Activated naive CD8-positive, alpha-beta T cell treated with anti-CD3 and anti-CD28 coated beads, Interleukin-2, amount 50 U/mL, for 16 hours (primary cell): ENCODE results near the gene UBE2I.
"Not testable (repeated sequence)": the region's sequence is repeated elsewhere in the genome, so short reads cannot be mapped to it uniquely, and the experiment has no call there.

Experiments used
- DNase-seq: peaks from one replicate; pipeline ENCODE4 v3.0.0-alpha.2; 2020; ENCODE audit warnings: low read depth, low spot score

The UBE2I gene

GRCh38 chr16:1308977-1309885 is at the start of gene UBE2I:
Gene UBE2I, plus strand, starts transcription at chr16:1309636. Its CDS starts 4,395 bp downstream, at chr16:1314031.
- DNase-seq = peak; percentile 88

DNA sequence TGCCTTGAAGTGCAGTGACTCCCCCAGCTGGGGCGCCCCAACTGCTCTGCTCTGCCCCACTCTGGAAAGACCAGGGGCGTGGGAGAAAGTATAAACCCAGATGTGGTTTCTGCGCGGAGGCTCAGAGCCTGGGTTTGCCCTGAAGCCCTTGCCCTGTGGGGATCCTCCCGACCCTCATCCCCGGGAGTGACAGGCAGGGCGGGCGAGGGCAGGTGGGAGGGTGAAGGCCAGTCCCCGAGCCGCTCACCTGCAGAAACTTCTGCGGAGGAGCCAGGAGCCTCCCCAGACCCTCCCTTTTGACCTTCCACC is 49.7 kb upstream of the UBE2I start:
- DNase-seq = no peak

GRCh38 chr16:1260101-1260680 is 49.2 kb upstream of the UBE2I start:
- no peak for DNase-seq

- DNase-seq = no peak
Measured at GRCh38 chr16:1261131-1261892, 48.1 kb upstream of the UBE2I start.

- no peak for DNase-seq
Measured at GRCh38 chr16:1262210-1262845, 47.1 kb upstream of the UBE2I start.

DNA sequence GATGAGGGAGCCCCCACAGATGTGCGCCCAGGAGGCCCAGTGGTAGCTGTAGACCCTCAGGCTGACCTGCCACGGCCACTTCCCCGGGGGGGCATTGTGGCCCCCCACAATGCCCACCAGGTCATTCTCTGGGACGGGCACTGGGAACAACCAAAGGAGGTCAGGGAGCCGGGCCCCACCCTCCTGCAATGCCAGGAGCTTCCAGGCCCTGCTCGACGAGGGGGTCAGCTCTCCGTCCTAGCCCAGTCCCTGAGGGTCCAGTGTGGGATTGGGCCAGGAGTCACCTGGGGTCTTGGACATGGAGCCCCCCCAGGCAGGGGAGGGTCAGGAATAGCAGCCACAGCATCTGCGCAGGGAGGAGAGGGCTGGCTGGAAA is 46.6 kb upstream of the UBE2I start:
- no peak for DNase-seq

GRCh38 chr16:1263591-1264344 is 45.7 kb upstream of the UBE2I start:
- no peak for DNase-seq

- DNase-seq = no peak
Measured at GRCh38 chr16:1264345-1265089, 44.9 kb upstream of the UBE2I start.

DNA sequence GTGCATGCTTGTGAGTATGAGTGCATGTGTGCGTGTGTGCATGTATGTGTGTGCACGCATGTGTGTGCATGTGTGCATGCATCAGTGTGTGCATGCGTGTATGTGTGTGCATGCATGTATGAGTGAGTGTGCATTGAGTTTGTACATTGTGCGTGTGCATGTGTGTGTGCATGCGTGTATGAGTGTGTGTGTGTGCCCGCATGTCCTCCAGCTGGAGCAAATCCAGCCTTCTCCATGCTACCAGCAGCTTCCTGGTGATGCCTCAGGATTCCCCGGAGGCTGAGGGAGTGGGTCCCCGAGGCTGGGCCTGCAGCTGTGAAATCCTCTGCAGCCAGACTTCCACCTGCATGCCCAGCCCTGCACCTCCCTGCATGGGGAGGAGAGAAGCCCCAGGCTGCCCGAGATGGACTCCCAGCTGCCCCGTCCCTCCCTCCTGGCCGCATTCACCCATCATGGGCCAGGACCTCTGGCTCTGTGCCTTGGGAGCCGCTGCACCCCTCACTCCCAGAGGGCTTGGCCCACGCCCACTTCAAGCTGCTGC is 44.3 kb upstream of the UBE2I start:
- DNase-seq = no peak

DNA sequence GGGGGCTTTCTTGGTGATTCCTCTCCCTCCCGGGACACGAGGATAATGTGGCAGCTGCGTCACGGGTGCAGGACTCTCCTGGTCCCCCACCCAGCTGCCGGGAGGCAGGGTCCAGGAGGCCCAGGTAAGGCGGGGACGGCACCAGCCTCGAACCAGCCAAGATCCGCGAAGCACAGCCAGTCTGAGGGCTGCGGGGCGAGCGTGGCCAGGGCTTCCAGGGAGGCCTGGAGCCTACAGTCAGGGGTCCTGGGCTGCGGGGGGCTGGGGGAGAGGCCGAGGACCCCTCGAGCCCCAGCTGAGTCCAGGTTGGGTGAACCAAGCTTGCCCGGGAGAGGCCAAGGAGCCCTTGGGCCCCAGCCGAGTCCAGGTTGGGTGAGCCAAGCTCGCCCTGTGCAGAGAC is 43.6 kb upstream of the UBE2I start:
- DNase-seq = no peak

DNA sequence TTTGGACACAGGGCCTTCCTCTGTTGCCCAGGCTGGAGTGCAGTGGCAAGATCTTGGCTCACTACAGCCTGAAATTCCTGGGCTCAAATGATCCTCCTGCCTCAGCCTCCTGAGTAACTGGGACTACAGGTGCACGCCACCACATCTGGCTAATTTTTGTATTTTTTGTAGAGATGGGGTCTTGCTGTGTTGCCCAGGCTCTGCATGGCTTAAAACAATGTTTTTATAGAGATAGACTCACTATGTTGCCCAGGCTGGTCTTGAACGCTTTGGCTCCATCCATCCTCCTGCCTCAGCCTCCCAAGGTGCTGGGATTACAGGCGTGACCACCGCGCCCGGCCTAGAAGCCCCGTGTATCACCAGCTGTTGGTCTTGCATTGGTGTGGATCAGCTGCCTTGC is 40.0 kb upstream of the UBE2I start:
- not testable (repeated sequence) for DNase-seq

- DNase-seq = no peak
Measured at GRCh38 chr16:1271380-1271723, 38.1 kb upstream of the UBE2I start.

GRCh38 chr16:1271724-1272413 is 37.6 kb upstream of the UBE2I start:
- not testable (repeated sequence) for DNase-seq

GRCh38 chr16:1272453-1273198 is 36.8 kb upstream of the UBE2I start:
- no peak for DNase-seq

DNA sequence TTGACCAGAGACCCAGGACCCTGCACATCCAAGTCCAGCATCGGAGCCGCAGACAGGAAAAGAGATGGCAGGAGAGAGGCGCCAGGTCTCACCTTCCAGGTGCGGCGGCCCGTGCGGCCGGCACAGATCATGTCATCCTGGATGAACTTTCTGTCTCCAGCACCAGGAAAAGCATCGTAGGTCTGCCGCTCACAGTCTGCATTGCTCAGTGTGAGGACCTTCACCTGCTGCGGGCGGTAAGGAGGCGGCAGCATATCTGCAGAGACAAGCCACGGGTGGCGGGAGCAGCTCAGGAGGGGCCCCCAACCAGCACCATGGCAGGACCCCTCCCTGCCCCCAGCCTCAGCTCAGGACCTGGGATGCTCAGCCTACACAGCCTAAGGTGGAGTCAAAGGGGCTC is 35.6 kb upstream of the UBE2I start:
- DNase-seq = no peak

- no peak for DNase-seq
Measured at GRCh38 chr16:1274767-1275166, 34.7 kb upstream of the UBE2I start.

- no peak for DNase-seq
Measured at GRCh38 chr16:1275791-1276579, 33.5 kb upstream of the UBE2I start.

GRCh38 chr16:1276580-1276878 is 32.9 kb upstream of the UBE2I start:
- no peak for DNase-seq

DNA sequence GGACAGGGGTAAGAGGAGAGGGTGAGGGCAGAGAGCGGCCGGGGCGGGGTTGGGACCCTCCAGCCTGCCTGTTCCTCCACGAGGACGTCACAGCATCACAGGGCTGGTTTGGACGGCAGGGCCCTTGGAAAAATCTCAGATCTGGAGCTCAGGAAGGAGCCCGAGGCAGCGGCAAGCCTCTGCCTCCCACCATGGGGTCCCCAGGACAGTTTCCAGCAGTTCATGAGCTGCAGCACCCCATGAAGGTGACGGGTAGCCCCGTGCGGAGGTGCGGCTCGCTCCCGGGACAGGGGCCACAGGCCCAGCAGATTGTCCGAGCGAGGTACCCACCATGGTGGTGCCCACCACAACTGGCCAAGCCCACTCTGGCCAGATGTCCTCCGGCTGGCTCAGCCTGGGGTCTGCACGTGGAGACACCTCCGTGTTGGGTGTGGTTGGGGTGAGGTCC is 32.3 kb upstream of the UBE2I start:
- no peak for DNase-seq
